D341Med (cell line): ENCODE data around the gene SIGLEC8.
"Not testable (repeated sequence)": the region's sequence is repeated elsewhere in the genome, so short reads cannot be mapped to it uniquely, and the experiment has no call there.

Experiments
- DNase-seq: peaks from one replicate; pipeline ENCODE4 v3.0.0; 2012; ENCODE audit warnings: low spot score

The SIGLEC8 gene

DNA sequence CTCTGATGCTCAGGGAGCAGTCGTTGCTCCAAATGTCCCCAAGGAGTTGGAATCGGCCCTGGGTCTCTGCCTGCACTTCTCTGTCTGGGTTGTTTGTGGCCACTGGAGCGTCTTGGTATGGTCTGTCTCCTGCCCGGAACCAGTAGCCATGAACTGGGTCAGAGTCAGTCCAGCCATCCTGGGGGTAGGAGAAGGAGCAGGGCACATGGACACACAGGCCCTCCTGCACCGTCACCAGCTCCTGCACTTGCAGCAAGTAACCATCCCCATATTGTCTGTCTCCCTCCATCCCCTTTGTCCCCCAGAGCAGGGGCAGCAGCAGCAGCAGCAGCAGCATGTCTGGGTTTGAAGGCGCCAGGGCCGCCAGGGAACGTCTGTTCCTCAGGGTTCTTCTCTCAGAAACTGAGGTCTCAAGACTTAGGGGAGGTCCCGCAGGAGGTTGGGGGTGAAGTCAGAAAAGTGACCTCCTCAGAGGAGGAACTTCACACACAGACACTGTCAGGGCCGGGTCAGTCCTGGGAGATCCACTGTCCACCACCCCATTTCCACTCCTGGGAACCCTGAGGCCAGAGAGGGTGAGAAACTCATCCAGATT is at the start of gene SIGLEC8:
Gene SIGLEC8 (minus strand): TSS at position 404 of the 595 bp plus-strand sequence. CDS start 67 bp downstream, at position 337.
- no peak for DNase-seq

- DNase-seq, result no peak
These were observed 49.4 kb upstream of the SIGLEC8 start for GRCh38 chr19:51507640-51508058.

- no peak for DNase-seq
These were observed 48.9 kb upstream of the SIGLEC8 start for GRCh38 chr19:51507192-51507591.

- DNase-seq, result no peak
These were observed 47.6 kb upstream of the SIGLEC8 start for GRCh38 chr19:51505904-51506303.

DNA sequence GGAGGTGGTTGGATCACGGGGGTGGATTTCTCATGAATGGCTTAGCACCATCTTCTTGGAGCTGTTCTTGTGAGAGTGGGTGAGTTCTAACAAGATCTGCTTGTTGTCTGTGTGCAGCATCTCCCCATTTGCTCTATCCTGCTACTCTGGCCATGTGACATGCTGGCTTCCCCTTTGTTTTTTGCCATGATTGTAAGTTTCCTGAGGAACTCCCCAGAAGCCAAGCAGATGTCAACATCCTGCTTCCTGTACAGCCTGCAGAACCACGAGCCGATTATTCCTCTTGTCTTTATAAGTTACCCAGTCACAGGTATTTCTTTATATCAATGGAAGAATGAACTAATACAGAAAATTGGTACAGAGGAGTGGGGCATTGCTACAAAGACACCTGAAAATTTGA is 45.6 kb upstream of the SIGLEC8 start:
- no peak for DNase-seq

- no peak for DNase-seq
These were observed 45.1 kb upstream of the SIGLEC8 start for GRCh38 chr19:51503286-51503817.

DNA sequence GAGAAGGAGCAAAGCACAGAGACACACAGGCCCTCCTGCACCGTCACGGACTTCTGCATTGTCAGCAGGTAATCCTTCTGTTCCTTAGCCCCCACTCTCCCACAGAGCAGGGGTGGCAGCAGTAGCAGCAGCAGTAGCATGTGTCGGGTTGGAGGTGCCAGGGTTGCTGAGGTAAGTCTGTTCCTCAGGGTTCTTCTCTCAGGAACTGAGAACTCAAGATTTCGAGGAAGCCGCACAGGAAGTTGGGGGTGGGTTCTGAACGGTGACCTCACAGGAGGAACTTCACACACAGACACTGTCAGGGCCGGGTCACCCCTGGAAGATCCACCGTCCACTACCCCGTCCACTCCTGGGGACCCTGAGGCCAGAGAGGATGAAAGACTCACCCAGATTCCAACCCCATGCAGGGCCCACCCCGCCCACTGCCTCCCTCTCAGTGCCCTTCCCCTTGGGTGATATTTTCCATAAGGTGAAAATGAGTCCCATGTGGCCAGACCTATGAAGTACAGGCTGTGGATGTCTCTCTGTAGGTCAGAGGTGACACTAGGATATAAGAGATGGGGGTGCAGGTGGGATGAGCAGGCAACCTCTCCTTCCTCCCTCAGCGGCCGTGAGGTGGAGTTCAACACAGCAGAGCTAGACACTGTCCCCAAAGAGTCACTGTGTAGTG is 43.5 kb upstream of the SIGLEC8 start, which contains the start of gene SIGLEC12:
Gene SIGLEC12 (minus strand): TSS at position 207 of the 670 bp plus-strand sequence. CDS start 67 bp downstream, at position 140.
- DNase-seq, result no peak

DNA sequence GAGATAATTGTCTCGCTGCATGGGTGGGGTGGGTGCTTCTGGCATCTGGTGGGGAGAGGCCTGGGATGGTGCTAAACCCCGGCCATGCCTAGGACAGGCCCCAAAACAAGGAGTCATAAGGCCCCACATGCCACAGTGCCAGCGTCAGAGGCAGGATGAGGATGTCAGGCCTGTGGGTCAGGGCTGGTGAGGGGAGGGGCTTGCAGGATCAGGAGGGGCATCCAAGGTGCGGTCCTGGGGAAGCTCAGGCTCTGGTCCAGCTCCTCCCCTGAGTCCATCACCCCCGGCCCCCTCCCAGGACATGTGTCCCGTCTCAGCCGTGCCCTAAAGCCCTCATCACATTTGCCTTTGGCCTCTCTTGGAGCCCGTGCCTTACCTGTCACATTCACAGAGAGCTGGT is 42.7 kb upstream of the SIGLEC8 start:
- DNase-seq, result not testable (repeated sequence)

- DNase-seq, result no peak
These were observed 39.4 kb upstream of the SIGLEC8 start for GRCh38 chr19:51497666-51498065.

- no peak for DNase-seq
These were observed 35.5 kb upstream of the SIGLEC8 start for GRCh38 chr19:51493776-51494175.

DNA sequence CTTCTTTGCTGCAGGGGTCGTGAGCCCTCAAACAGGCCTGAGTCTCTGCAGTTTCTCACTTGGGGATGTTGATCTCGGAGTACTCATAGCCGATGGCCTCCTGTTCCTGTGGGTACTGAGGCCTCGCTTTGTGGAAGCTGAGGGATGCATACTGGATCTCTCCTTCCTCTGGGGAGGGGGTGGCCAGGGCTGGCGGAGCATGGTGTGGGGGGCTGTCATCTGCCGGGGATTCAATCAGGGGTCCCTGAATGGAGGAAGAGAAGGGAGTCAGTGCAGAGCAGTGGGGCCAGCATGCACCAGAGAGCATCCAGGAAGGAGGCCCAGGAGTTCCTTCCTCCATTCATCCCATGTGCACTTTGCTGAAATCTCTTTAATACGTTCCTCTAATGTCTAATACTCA is 33.3 kb upstream of the SIGLEC8 start:
- DNase-seq, result no peak

DNA sequence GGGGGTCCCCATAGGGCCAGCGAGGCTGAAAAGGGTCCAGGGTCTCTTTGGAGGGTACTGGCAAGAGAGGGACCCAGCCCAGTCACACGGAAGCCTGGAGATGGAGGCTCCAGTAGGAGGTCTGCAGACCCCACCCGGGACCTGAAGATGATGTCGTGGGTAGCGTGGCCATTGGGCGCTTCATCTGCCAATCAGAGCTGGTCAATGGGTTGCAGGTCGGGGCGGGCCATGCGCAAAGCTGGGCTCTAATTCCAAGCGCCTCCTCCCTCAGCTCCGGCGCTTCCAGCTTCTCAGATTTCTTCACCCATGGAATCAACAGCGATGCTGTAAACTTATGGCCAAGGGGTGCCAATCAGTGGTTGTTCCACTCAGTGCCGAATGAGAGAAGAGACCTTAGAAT is 32.4 kb upstream of the SIGLEC8 start:
- no peak for DNase-seq

DNA sequence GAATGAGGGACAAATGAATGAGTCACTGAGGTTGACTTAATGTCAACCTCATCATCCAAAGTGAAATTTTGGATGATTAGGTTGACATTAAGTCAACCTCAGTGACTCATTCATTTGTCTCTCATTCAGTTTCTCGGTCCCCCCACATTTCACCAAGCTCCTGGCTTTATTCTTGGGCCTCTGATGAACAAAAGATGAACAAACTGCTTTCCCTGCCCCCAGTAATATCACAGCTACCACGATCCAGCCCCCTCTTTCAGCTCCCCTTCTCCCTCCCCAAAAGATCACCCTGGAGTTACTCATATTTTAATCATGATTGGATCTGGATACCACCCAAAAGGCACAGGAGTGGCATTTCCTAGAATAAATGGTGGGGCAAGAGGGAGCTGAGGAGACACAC is 30.9 kb upstream of the SIGLEC8 start:
- no peak for DNase-seq

GRCh38 chr19:51488491-51488890 is 30.2 kb upstream of the SIGLEC8 start:
- no peak for DNase-seq

DNA sequence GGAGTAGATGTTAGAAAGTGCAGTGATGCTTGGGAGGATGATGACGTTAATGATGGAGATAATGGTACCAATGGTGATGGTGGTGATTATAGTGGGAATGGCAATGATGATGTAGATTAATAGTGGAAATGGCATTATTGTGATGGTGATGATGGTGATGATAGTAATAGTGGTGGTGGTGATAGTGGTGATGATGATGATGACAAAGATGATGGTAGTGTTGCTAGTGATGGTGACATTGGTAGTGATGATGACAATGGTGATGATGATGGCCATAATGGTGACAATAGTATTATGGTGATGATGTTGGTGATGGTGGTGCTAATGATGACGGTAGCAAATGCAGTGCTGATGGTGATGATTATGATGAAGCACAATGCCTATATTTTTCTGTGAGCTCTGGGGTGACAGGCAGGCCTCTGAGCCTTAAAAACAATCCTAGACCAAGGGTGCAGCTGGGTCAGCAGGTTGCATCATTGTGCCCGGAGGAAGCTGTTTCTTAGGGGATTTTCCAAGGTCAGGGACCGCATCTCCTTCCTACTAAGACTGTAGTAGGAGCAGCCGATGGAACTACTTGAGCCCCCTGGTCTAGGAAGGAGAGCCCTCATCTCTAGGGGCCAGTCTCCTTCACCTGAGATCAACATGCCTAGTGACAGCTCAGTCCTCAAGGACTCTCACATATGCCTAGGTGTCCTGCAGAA is 27.9 kb upstream of the SIGLEC8 start:
- DNase-seq, result no peak

- DNase-seq, result no peak
These were observed 22.3 kb upstream of the SIGLEC8 start for GRCh38 chr19:51480590-51480989.

- no peak for DNase-seq
These were observed 21.5 kb upstream of the SIGLEC8 start for GRCh38 chr19:51479531-51480331.

DNA sequence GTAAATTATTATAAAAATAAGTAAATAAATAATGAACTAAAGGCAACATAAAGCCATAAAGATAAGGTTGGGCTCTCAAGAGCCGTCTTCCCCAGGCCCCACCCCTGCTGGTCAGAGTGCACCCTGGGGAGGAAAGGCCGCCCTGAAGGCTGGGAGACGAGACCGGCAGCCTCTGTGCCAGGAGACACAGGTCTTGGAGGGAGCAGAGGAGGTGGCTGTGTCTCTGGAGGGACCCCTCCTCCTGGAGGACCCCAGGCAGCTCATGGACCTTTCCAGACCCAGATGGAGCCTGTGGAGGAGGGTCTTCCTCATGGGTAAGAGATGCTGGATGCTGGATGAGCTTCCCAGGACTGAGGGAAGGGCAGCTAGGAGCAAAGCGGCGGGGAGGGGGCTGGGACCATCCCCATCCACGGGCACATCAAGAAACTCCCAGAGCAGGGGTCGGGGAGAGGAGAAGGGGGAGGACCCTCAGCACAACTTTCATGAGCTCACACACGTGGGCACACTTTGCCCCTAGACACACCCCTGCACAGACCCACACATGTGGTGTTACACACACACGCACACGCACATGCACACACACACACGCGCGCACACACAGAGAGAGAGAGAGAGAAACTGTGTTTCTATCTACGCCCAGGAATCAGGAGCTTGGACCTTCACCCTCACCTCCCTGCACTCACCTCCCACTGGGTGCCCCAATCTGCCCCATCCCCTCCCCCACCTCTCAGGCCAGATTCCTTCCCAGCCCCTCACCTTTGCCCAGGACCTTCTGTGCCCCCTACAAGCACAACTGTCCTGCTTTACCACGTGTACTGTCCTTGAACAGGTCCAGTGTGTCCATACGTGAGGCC is 20.4 kb upstream of the SIGLEC8 start, which contains the start of gene CEACAM18:
Gene CEACAM18 (plus strand): TSS at position 159 of the 854 bp plus-strand sequence.
- DNase-seq, result no peak

GRCh38 chr19:51477344-51477743 is 19.1 kb upstream of the SIGLEC8 start:
- DNase-seq, result no peak

DNA sequence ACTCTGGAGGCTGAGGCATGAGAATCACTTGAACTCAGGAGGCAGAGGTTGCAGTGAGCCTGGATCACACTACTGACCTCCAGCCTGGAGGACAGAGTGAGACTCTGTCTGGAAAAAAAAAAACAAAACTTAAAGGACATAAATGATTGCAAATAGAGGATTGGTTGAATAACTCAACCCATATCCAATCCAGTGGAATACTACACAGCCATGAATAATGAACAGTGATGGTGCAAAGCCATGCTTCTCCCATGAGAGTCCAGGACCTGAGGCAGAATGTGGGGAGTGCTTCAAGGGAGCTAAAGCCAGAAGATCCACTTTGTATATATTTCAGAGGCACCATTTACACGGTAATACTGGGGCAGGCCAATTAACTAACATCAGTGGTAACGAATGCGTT is 17.9 kb upstream of the SIGLEC8 start:
- DNase-seq, result no peak
